Measurements from ENCODE around the gene CNTN6. TPM values are rescaled to one million over a fixed set of nuclear protein-coding genes. Genes with fewer than 3 reads are reported as not detected.

Gene CNTN6
- total RNA-seq, 1 donor from 2014 or later: not detected

- Histone ChIP-seq H3K9me3 (no peaks in the 10 kb centered on the region), H3K27ac (no peak overlapping the region), H3K27me3 (no peaks in the 10 kb centered on the region), H3K4me1 (no peaks in the 10 kb centered on the region), H3K4me3 (no peak overlapping the region), H3K36me3 (no peaks in the 10 kb centered on the region)
- DNase-seq (ENCODE audit: low spot score in 2 of 2): no peak
- intact Hi-C loops (cut with DNase I): no loop called here
- no peak for TF ChIP-seq CTCF (IDR thresholded peaks at IDR 0.05)
Observed at GRCh38 chr3:1275495-1275894, 182.7 kb downstream of the CNTN6 start.

- H3K27me3 ChIP-seq: no peaks in the 10 kb centered on the region
- no peaks in the 10 kb centered on the region for H3K36me3 ChIP-seq
- no peak overlapping the region for H3K4me3 ChIP-seq
- DNase-seq (ENCODE audit: low spot score in 2 of 2): no peak
- TF ChIP-seq CTCF (IDR thresholded peaks at IDR 0.05): no peak
- no peak overlapping the region for H3K27ac ChIP-seq
- intact Hi-C loops (cut with DNase I): no loop called here
- no peaks in the 10 kb centered on the region for H3K4me1 ChIP-seq
- H3K9me3 ChIP-seq: no peaks in the 10 kb centered on the region
Observed at GRCh38 chr3:1287815-1288214, 195.0 kb downstream of the CNTN6 start.

GRCh38 chr3:1288805-1289494 lies 196.1 kb downstream of the CNTN6 start:
- Histone ChIP-seq H3K36me3 (no peaks in the 10 kb centered on the region), H3K27me3 (no peaks in the 10 kb centered on the region), H3K4me1 (no peaks in the 10 kb centered on the region), H3K4me3 (no peak overlapping the region), H3K27ac (no peak overlapping the region), H3K9me3 (no peaks in the 10 kb centered on the region)
- TF ChIP-seq CTCF (IDR thresholded peaks at IDR 0.05): no peak
- intact Hi-C loops (cut with DNase I): no loop called here
- no peak for DNase-seq (ENCODE audit: low spot score in 2 of 2)

GRCh38 chr3:1292571-1293071 lies 199.8 kb downstream of the CNTN6 start:
- H3K4me3 ChIP-seq: no peak overlapping the region
- intact Hi-C loops (cut with DNase I): no loop called here
- no peaks in the 10 kb centered on the region for H3K36me3 ChIP-seq
- H3K4me1 ChIP-seq: no peaks in the 10 kb centered on the region
- H3K9me3 ChIP-seq: no peaks in the 10 kb centered on the region
- DNase-seq (ENCODE audit: low spot score in 2 of 2): no peak
- no peak overlapping the region for H3K27ac ChIP-seq
- TF ChIP-seq CTCF (IDR thresholded peaks at IDR 0.05): no peak
- no peaks in the 10 kb centered on the region for H3K27me3 ChIP-seq

- intact Hi-C loops (cut with DNase I): no loop called here
- no peaks in the 10 kb centered on the region for H3K27me3 ChIP-seq
- no peak for DNase-seq (ENCODE audit: low spot score in 2 of 2)
- no peak for TF ChIP-seq CTCF (IDR thresholded peaks at IDR 0.05)
- no peaks in the 10 kb centered on the region for H3K9me3 ChIP-seq
- H3K4me3 ChIP-seq: no peak overlapping the region
- H3K4me1 ChIP-seq: no peaks in the 10 kb centered on the region
- H3K36me3 ChIP-seq: no peaks in the 10 kb centered on the region
- no peak overlapping the region for H3K27ac ChIP-seq
Observed at GRCh38 chr3:1294586-1294985, 201.8 kb downstream of the CNTN6 start.
